ENCODE data around the gene ADORA1. TPM values are rescaled to one million over a fixed set of nuclear protein-coding genes. Genes with fewer than 3 reads are reported as not detected.

ADORA1 gene
- polyA plus RNA-seq, 6 donors from 2014 or later: not detected

GRCh38 chr1:203182387-203182953 lies 54.9 kb downstream of the ADORA1 start:
- Mint-ChIP-seq H3K27ac (no peak overlapping the region), H3K9me3 (no peaks in the 10 kb centered on the region), H3K27me3 (peaks cover 4 to 21% (median 14%) of the 10 kb centered on the region in 3 donors), H3K4me1 (peaks cover 0 to 7% (median 2%) of the 10 kb centered on the region in 3 donors), H3K36me3 (no peaks in the 10 kb centered on the region), H3K4me3 (no peak overlapping the region)
- ATAC-seq (ENCODE audit: low read depth in 2 of 2): no peak
- no peak for DNase-seq

- ATAC-seq (ENCODE audit: low read depth in 2 of 2) (no peak), DNase-seq (no peak)
- no peak overlapping the region for H3K4me3 Mint-ChIP-seq
- no peak overlapping the region for H3K27ac Mint-ChIP-seq
- H3K9me3 Mint-ChIP-seq: no peaks in the 10 kb centered on the region
- peaks cover 0 to 3% (median 2%) of the 10 kb centered on the region in 3 donors for H3K4me1 Mint-ChIP-seq
- H3K36me3 Mint-ChIP-seq: no peaks in the 10 kb centered on the region
- H3K27me3 Mint-ChIP-seq: peaks cover 4 to 18% (median 14%) of the 10 kb centered on the region in 3 donors
These were observed 56.3 kb downstream of the ADORA1 start for GRCh38 chr1:203183828-203184227.

GRCh38 chr1:203184467-203184866 lies 56.9 kb downstream of the ADORA1 start:
- H3K36me3 Mint-ChIP-seq: no peaks in the 10 kb centered on the region
- H3K9me3 Mint-ChIP-seq: no peaks in the 10 kb centered on the region
- no peak overlapping the region for H3K4me3 Mint-ChIP-seq
- ATAC-seq (ENCODE audit: low read depth in 2 of 2) (no peak), DNase-seq (no peak)
- H3K4me1 Mint-ChIP-seq: peaks cover 0 to 2% (median 0%) of the 10 kb centered on the region in 3 donors
- peaks cover 4 to 23% (median 14%) of the 10 kb centered on the region in 3 donors for H3K27me3 Mint-ChIP-seq
- no peak overlapping the region for H3K27ac Mint-ChIP-seq

DNA sequence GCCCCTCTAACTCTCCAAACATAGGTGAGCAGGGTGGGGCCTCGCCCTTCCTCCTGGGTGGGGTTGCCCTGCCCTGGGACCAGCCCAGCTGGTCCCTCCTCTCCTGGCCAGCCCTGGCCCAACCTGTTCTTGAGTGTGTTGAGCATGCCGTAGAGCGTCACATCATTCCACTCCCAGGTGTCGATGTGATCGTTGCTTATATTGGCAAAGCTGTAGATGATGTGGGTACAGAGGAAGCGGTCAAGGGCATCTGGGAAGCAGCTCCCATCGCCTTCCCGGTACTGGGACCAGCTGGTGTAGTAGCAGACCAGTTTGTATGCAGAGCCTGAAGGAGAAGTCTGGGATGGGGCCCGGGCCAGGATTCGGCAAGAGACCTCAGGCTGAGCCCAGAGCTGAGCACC lies 57.5 kb downstream of the ADORA1 start:
- ATAC-seq (ENCODE audit: low read depth in 2 of 2) (no peak), DNase-seq (no peak)
- Mint-ChIP-seq H3K4me3 (no peak overlapping the region), H3K9me3 (no peaks in the 10 kb centered on the region), H3K27me3 (peaks cover 4 to 29% (median 14%) of the 10 kb centered on the region in 3 donors), H3K4me1 (peaks cover 0 to 2% (median 0%) of the 10 kb centered on the region in 3 donors), H3K36me3 (no peaks in the 10 kb centered on the region), H3K27ac (no peak overlapping the region)

- ATAC-seq (ENCODE audit: low read depth in 2 of 2) (no peak), DNase-seq (no peak)
- Mint-ChIP-seq H3K27ac (peak overlapping the region in 1 of 6 donors; percentile 22), H3K36me3 (no peaks in the 10 kb centered on the region), H3K27me3 (peaks cover 4 to 31% (median 14%) of the 10 kb centered on the region in 3 donors), H3K9me3 (no peaks in the 10 kb centered on the region), H3K4me1 (peaks cover 0 to 2% (median 0%) of the 10 kb centered on the region in 3 donors), H3K4me3 (no peak overlapping the region)
These were observed 58.1 kb downstream of the ADORA1 start for GRCh38 chr1:203185585-203185984.

- ATAC-seq (ENCODE audit: low read depth in 2 of 2) (no peak), DNase-seq (no peak)
- peaks cover 0 to 2% (median 0%) of the 10 kb centered on the region in 3 donors for H3K4me1 Mint-ChIP-seq
- peaks cover 4 to 31% (median 14%) of the 10 kb centered on the region in 3 donors for H3K27me3 Mint-ChIP-seq
- H3K4me3 Mint-ChIP-seq: no peak overlapping the region
- peak overlapping the region in 1 of 6 donors; percentile 22 for H3K27ac Mint-ChIP-seq
- H3K9me3 Mint-ChIP-seq: no peaks in the 10 kb centered on the region
- H3K36me3 Mint-ChIP-seq: no peaks in the 10 kb centered on the region
These were observed 58.5 kb downstream of the ADORA1 start for GRCh38 chr1:203186091-203186445.

DNA sequence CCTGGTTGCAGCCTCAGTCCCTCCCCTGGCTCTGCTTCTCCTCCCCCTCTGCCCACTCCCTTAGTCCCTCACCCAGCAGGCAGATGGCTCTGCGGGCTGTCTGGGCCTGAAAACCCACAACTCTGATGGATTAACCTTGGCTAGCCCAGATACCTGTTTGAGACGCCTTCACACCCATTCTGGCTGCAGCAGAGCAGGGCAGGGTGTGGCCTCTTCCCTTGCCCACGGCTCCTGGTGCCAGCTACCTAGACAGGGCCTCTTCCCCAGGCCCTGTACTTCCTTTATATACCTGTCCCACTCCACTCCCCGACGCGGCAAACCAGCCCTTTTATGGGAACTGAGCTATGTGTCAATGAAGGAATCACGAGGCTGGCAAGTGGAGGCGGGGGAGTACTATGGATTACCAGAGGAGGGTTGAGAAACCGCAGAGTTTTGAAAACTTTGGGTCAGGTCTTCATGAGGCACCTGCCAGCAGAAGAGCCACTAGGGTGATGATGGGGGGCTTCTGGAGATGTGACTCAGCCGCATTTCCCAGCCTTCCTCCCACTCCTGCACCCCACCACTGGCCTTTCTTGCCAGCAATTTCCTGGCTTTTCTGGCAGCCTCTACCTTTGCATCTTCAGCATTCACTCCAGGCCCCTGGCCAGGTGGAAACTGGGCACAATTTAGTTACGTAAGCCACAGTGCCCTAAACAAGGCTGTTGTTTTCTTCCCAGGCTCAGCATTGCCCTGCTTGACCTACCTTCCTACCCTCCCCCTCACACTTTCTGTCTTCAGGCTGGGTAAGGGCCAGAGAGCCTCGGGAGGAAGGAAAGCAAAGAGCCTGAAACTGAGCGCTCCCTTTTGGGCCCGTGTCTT lies 59.1 kb downstream of the ADORA1 start, which contains the start of gene CHI3L1:
Gene CHI3L1, minus strand, starts transcription at position 259 of the 858 bp plus-strand sequence. Its CDS starts 81 bp downstream, at position 178.
- H3K4me3 Mint-ChIP-seq: no peak within 1 kb of the TSS

GRCh38 chr1:203187304-203187685 lies 59.8 kb downstream of the ADORA1 start:
- Mint-ChIP-seq H3K4me3 (no peak overlapping the region), H3K9me3 (no peaks in the 10 kb centered on the region), H3K27me3 (peaks cover 4 to 38% (median 19%) of the 10 kb centered on the region in 3 donors), H3K27ac (no peak overlapping the region), H3K4me1 (peaks cover 0 to 2% (median 0%) of the 10 kb centered on the region in 3 donors), H3K36me3 (no peaks in the 10 kb centered on the region)
- DNase-seq (no peak), ATAC-seq (ENCODE audit: low read depth in 2 of 2) (no peak)

More for the DNA sequence above, 59.1 kb downstream of the ADORA1 start, which contains the start of gene CHI3L1:
- peaks cover 0 to 2% (median 0%) of the 10 kb centered on the region in 3 donors for H3K4me1 Mint-ChIP-seq
- peak within 1 kb of the TSS in 1 of 6 donors; percentile 22 for H3K27ac Mint-ChIP-seq
- DNase-seq: no peak
- no peak for ATAC-seq (ENCODE audit: low read depth in 2 of 2)
- H3K36me3 Mint-ChIP-seq: no peaks in the 10 kb centered on the region
- peaks cover 4 to 37% (median 19%) of the 10 kb centered on the region in 3 donors for H3K27me3 Mint-ChIP-seq
- H3K9me3 Mint-ChIP-seq: no peaks in the 10 kb centered on the region

GRCh38 chr1:203187689-203188264 lies 60.3 kb downstream of the ADORA1 start:
- no peak overlapping the region for H3K4me3 Mint-ChIP-seq
- no peak overlapping the region for H3K27ac Mint-ChIP-seq
- no peaks in the 10 kb centered on the region for H3K36me3 Mint-ChIP-seq
- ATAC-seq (ENCODE audit: low read depth in 2 of 2): no peak
- no peaks in the 10 kb centered on the region for H3K9me3 Mint-ChIP-seq
- peaks cover 4 to 38% (median 19%) of the 10 kb centered on the region in 3 donors for H3K27me3 Mint-ChIP-seq
- DNase-seq: no peak
- H3K4me1 Mint-ChIP-seq: peaks cover 0 to 2% (median 0%) of the 10 kb centered on the region in 3 donors

DNA sequence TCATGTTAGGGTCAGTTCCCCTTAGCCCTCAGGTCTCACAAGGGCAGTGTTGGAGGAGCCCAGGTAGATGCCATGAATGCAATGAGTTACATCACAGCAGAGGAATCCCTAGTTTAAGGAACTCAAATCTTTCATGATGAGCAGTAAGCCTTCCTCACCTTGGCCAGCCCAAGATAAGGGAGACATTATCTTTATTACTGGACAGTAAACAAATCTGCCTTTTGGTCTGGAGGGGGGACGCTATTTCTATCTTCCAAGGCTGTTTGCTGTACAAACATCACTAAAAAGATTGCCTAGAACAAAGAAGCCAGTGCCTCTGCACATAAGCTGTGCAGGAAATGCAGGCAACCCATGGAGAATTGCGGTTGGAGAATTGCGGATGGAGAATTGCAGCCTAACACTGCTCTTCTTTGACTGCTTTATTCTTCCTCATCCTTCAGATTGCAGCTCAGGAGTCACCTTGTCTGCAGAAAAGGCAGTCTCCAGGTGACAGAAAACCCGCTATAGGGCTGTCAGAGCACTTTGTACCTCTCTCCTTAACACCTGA lies 61.2 kb downstream of the ADORA1 start:
- DNase-seq: no peak
- H3K4me1 Mint-ChIP-seq: peaks cover 0 to 2% (median 0%) of the 10 kb centered on the region in 3 donors
- peaks cover 4 to 38% (median 19%) of the 10 kb centered on the region in 3 donors for H3K27me3 Mint-ChIP-seq
- no peaks in the 10 kb centered on the region for H3K36me3 Mint-ChIP-seq
- H3K9me3 Mint-ChIP-seq: no peaks in the 10 kb centered on the region
- no peak for ATAC-seq (ENCODE audit: low read depth in 2 of 2)
- H3K27ac Mint-ChIP-seq: no peak overlapping the region
- no peak overlapping the region for H3K4me3 Mint-ChIP-seq

DNA sequence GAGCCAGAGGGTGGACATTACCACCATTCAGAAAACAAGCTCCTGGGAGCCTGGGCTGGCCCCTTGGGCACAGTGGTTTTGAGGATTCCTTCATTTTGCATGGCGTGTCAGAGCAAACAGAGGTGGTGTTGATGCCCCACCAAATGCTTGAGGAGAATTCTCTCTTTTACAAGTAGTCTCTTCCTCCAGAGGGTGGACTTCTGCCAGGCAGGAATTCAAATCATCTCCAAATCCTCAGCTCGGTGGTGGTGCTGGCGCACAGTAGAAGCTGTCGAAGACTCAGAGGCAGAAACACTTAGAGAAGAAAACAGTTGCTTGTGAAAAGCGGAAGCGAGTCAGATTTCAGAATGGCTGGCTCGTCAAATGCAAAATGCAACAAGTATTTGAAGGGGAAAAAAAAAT lies 62.4 kb downstream of the ADORA1 start:
- DNase-seq (no peak), ATAC-seq (ENCODE audit: low read depth in 2 of 2) (no peak)
- Mint-ChIP-seq H3K4me3 (no peak overlapping the region), H3K27me3 (peaks cover 1 to 38% (median 19%) of the 10 kb centered on the region in 3 donors), H3K4me1 (peaks cover 0 to 2% (median 0%) of the 10 kb centered on the region in 3 donors), H3K36me3 (no peaks in the 10 kb centered on the region), H3K27ac (no peak overlapping the region), H3K9me3 (no peaks in the 10 kb centered on the region)

DNA sequence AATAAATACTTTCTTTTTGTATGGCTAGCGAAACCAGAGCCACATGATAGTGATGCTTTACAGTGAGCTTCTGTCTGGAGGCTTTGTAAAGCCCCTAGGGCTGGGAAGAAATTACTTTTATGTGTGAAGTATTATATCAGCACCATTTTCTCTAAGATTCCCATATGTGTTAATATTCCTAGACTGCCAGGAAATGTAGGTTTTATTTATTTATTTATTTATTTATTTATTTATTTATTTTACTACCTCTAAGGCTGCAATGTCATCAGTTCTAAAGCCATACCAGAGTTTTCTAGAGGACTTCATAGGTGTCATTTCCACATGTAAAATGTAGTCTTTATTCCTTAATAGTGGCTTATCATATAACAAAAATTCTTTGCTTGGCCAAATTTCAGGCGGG lies 63.4 kb downstream of the ADORA1 start:
- DNase-seq (no peak), ATAC-seq (ENCODE audit: low read depth in 2 of 2) (no peak)
- Mint-ChIP-seq H3K9me3 (no peaks in the 10 kb centered on the region), H3K4me1 (peaks cover 0 to 2% (median 0%) of the 10 kb centered on the region in 3 donors), H3K36me3 (no peaks in the 10 kb centered on the region), H3K27me3 (peaks cover 0 to 38% (median 19%) of the 10 kb centered on the region in 3 donors), H3K27ac (no peak overlapping the region), H3K4me3 (no peak overlapping the region)

- Mint-ChIP-seq H3K4me3 (no peak overlapping the region), H3K27ac (no peak overlapping the region), H3K4me1 (no peaks in the 10 kb centered on the region), H3K27me3 (peaks cover 14 to 35% (median 32%) of the 10 kb centered on the region in 3 donors), H3K9me3 (peaks cover 0 to 4% (median 0%) of the 10 kb centered on the region in 7 donors), H3K36me3 (peaks cover 0 to 7% of the 10 kb centered on the region in 2 donors)
- ATAC-seq (ENCODE audit: low read depth in 2 of 2) (no peak), DNase-seq (no peak)
These were observed 68.8 kb downstream of the ADORA1 start for GRCh38 chr1:203196371-203196770.

Measured in naive B cell (primary cell).